ENCODE data around the gene BAX. TPM values are rescaled to one million over a fixed set of nuclear protein-coding genes. Genes with fewer than 3 reads are reported as not detected.

BAX gene
- total and polyA plus RNA-seq, 9 of the 15 experiments (the other 6 are each of a cell fraction or from before 2014, with no cell fraction given), result 3.2 to 95.4 (median 44.5) TPM

DNA sequence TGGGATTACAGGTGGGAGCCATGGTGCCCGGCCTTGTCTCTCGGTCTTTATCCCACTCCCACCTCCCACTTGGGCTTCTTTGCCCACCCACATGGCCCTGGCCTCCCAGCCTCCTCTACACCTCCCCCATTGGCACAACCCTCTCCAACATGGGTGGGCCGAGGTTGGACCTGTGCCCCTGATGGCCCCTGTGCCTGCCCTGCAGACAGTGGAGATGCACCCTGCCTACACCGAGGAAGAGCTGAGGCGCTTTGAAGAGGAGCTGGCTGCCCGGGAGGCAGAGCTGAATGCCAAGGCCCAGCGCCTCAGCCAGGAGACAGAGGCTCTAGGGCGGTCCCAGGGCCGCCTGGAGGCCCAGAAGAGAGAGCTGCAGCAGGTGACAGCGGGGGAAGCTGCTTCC, 33.7 kb upstream of the BAX start (continued):
- TF ChIP-seq, protein P1, sequence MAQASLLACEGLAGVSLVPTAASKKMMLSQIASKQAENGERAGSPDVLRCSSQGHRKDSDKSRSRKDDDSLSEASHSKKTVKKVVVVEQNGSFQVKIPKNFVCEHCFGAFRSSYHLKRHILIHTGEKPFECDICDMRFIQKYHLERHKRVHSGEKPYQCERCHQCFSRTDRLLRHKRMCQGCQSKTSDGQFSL (CRISPR knock-in tag; IDR thresholded peaks at IDR 0.05), result 0 out of 2 replicates have a peak, but pooled peaks have one; percentile 24
- TF ChIP-seq, protein P1 (tag; IDR thresholded peaks at IDR 0.05), result no peak
- TF ChIP-seq, protein P2, sequence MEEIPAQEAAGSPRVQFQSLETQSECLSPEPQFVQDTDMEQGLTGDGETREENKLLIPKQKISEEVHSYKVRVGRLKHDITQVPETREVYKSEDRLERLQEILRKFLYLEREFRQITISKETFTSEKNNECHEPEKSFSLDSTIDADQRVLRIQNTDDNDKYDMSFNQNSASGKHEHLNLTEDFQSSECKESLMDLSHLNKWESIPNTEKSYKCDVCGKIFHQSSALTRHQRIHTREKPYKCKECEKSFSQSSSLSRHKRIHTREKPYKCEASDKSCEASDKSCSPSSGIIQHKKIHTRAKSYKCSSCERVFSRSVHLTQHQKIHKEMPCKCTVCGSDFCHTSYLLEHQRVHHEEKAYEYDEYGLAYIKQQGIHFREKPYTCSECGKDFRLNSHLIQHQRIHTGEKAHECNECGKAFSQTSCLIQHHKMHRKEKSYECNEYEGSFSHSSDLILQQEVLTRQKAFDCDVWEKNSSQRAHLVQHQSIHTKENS (CRISPR knock-in tag; IDR thresholded peaks at IDR 0.05), result no peak
- no peak for TF ChIP-seq ZNF507 (tag; conservative IDR thresholded peaks at IDR 0.05)
- TF ChIP-seq NFXL1 (CRISPR knock-in tag; IDR thresholded peaks at IDR 0.05), result no peak
- no peak for TF ChIP-seq ZNF354B (CRISPR knock-in tag; IDR thresholded peaks at IDR 0.05)
- no peak for TF ChIP-seq MCM5 (IDR thresholded peaks at IDR 0.05; ENCODE audit: low read depth)
- TF ChIP-seq KLF13 (tag; IDR thresholded peaks at IDR 0.05; ENCODE audit: borderline replicate concordance, low read depth), result no peak
